ENCODE measurements around the gene ZNF444.

DNA sequence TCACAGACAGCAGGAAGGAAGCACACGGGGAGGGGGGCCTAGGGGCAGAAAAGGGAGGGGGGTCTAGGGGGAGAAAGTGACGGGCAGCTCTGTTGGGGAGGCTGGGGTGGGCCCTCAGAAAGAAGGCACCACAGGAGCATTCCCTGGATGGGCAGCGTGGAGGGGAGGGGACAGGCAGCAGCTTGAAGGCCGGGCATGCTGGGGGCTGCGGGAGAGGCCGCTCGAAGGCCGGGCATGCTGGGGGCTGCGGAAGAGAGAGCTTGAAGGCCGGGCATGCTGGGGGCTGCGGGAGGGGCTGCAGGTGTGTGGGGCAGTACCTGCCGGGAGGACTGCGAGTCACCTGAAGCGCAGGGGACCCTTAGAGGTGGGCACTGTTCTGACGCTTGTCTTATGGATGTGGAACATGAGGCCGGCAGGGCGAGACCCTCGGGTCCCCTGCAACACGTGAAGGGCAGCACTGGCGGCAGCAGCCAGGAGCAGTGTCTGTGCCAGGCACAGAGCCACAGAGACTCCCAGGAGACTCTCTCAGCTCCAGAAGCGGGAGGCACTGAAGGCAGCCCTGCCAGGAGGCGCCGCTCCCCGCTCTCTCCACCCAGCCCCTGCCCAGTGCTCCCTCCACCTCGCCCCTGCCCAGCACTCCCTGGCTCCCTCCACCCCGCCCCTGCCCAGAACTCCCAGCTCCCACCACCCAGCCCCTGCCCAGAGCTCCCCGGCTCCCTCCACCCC, 33.3 kb upstream of the ZNF444 start:
- TF ChIP-seq, protein P1, sequence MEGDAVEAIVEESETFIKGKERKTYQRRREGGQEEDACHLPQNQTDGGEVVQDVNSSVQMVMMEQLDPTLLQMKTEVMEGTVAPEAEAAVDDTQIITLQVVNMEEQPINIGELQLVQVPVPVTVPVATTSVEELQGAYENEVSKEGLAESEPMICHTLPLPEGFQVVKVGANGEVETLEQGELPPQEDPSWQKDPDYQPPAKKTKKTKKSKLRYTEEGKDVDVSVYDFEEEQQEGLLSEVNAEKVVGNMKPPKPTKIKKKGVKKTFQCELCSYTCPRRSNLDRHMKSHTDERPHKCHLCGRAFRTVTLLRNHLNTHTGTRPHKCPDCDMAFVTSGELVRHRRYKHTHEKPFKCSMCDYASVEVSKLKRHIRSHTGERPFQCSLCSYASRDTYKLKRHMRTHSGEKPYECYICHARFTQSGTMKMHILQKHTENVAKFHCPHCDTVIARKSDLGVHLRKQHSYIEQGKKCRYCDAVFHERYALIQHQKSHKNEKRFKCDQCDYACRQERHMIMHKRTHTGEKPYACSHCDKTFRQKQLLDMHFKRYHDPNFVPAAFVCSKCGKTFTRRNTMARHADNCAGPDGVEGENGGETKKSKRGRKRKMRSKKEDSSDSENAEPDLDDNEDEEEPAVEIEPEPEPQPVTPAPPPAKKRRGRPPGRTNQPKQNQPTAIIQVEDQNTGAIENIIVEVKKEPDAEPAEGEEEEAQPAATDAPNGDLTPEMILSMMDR (conservative IDR thresholded peaks at IDR 0.05; ENCODE audit: low read length): no peak
- no peak for TF ChIP-seq EZH2phosphoT487 (IDR thresholded peaks at IDR 0.05; ENCODE audit: borderline replicate concordance)
